ENCODE data around the gene PCYT2. TPM values are rescaled to one million over a fixed set of nuclear protein-coding genes. Genes with fewer than 3 reads are reported as not detected.

PCYT2 gene
- total RNA-seq, 1 experiment from 2014 or later: 51.5 TPM

DNA sequence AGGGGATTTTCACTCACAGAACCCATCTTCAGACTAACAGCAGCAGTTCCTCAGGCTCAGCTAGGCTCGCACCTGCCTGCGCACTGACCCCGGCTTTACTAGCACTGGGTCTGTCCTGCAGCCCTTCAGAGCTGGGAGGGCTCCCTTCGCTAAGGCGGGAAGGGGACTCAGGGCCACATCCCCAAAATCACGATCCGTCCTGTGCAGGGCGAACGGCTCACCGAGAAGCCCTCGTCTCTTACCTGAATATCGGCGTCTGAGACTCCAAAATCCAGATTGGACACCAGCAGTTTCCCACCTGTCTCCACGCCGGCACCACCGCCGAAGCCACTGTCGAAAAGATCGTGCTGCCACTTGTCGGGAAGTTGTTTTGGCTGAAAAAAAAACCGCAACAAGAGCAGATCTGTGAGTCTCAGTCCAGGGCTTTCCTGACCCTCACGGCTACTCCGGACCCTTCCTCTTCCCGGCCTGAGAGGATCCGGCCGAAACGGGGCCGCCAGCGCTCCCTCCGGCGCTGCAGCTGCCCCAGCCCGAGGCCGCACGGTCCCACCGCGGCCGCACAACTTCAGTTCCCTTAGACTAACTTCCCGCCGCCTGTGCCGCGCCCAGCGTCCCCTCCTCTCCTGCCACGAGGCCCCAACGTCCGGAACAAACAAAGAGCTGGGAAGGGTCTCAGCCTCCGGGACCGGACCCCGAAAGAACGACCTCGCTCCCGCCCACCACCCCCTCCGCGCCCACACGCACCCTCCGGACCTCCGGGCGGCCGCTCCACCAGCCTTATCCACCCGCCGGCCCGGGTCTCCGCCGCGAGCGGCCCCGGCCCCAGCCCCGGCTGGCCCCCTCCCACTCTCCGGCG, 20.5 kb downstream of the PCYT2 start (continued):
- TF ChIP-seq, protein P1, sequence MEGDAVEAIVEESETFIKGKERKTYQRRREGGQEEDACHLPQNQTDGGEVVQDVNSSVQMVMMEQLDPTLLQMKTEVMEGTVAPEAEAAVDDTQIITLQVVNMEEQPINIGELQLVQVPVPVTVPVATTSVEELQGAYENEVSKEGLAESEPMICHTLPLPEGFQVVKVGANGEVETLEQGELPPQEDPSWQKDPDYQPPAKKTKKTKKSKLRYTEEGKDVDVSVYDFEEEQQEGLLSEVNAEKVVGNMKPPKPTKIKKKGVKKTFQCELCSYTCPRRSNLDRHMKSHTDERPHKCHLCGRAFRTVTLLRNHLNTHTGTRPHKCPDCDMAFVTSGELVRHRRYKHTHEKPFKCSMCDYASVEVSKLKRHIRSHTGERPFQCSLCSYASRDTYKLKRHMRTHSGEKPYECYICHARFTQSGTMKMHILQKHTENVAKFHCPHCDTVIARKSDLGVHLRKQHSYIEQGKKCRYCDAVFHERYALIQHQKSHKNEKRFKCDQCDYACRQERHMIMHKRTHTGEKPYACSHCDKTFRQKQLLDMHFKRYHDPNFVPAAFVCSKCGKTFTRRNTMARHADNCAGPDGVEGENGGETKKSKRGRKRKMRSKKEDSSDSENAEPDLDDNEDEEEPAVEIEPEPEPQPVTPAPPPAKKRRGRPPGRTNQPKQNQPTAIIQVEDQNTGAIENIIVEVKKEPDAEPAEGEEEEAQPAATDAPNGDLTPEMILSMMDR (IDR thresholded peaks at IDR 0.05 in 2 of 3, conservative IDR thresholded peaks at IDR 0.05 in 1 of 3; ENCODE audit: borderline replicate concordance in 1 of 3, insufficient read depth in 1 of 3, low read depth in 2 of 3, low read length in 2 of 3): no peak
- no peak for TF ChIP-seq JUND (IDR thresholded peaks at IDR 0.05)

DNA sequence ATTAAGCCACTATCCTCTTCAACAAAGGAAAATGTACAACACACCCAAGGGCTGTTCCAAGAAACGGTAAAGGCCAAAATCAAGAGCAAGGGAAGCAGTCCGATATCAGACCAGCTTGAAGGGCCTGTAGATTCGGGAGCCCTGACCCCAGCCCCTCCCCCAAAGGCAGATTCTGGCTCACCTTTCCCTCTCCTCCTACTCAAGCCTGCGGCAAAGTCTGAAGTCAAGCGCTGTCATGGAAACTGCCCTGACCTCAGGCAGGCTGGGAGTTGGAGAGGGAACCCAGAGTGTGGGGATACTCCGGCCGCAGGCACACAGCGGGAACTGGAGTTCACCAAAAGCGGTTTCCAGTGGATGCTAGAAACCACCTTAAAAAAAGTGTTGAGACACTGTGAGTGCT, 21.6 kb downstream of the PCYT2 start:
- peak overlapping the region; percentile 97 for H3K27ac ChIP-seq (ENCODE audit: low read depth, low read length)
- POLR2A ChIA-PET: no interaction called here
- no peak for DNase-seq (ENCODE audit: low read depth, low spot score)
- no peaks in the 10 kb centered on the region for H3K27me3 ChIP-seq (ENCODE audit: insufficient read depth, low read length)
- TF ChIP-seq YY1 (IDR thresholded peaks at IDR 0.05; ENCODE audit: extremely low read depth, insufficient replicate concordance, low read depth, low read length): no peak
- TF ChIP-seq, protein P2, sequence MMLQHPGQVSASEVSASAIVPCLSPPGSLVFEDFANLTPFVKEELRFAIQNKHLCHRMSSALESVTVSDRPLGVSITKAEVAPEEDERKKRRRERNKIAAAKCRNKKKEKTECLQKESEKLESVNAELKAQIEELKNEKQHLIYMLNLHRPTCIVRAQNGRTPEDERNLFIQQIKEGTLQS (IDR thresholded peaks at IDR 0.05): no peak
- TF ChIP-seq FOSL1 (IDR thresholded peaks at IDR 0.05; ENCODE audit: low read depth): no peak
- TF ChIP-seq POLR2A (IDR thresholded peaks at IDR 0.05; ENCODE audit: borderline replicate concordance, extremely low read depth, insufficient read depth, insufficient read length): no peak
- TF ChIP-seq JUND (IDR thresholded peaks at IDR 0.05): no peak
- TF ChIP-seq ELF1 (IDR thresholded peaks at IDR 0.05; ENCODE audit: borderline replicate concordance, low read depth): no peak
- no peak for TF ChIP-seq EZH2 (IDR thresholded peaks at IDR 0.05)
- TF ChIP-seq SIN3A (IDR thresholded peaks at IDR 0.05; ENCODE audit: low read depth): no peak
- TF ChIP-seq RAD21 (IDR thresholded peaks at IDR 0.05; ENCODE audit: low read depth): no peak
- no peak for TF ChIP-seq SP1 (IDR thresholded peaks at IDR 0.05; ENCODE audit: low read depth)
- no peak for TF ChIP-seq CBX3 (IDR thresholded peaks at IDR 0.05; ENCODE audit: low read depth)
- TF ChIP-seq, protein P1 (IDR thresholded peaks at IDR 0.05 in 2 of 3, conservative IDR thresholded peaks at IDR 0.05 in 1 of 3; ENCODE audit: borderline replicate concordance in 1 of 3, insufficient read depth in 1 of 3, low read depth in 2 of 3, low read length in 2 of 3): no peak
- TF ChIP-seq, protein P3, sequence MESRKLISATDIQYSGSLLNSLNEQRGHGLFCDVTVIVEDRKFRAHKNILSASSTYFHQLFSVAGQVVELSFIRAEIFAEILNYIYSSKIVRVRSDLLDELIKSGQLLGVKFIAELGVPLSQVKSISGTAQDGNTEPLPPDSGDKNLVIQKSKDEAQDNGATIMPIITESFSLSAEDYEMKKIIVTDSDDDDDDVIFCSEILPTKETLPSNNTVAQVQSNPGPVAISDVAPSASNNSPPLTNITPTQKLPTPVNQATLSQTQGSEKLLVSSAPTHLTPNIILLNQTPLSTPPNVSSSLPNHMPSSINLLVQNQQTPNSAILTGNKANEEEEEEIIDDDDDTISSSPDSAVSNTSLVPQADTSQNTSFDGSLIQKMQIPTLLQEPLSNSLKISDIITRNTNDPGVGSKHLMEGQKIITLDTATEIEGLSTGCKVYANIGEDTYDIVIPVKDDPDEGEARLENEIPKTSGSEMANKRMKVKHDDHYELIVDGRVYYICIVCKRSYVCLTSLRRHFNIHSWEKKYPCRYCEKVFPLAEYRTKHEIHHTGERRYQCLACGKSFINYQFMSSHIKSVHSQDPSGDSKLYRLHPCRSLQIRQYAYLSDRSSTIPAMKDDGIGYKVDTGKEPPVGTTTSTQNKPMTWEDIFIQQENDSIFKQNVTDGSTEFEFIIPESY (IDR thresholded peaks at IDR 0.05; ENCODE audit: extremely low read depth, insufficient replicate concordance, low read length): no peak
- peaks cover 15 to 34% of the 10 kb centered on the region in 2 experiments for H3K4me1 ChIP-seq (ENCODE audit: control insufficient read depth in 1 of 2, insufficient read depth in 2 of 2, low read length in 2 of 2)
- CTCF ChIA-PET: no interaction called here
- peaks cover 91% of the 10 kb centered on the region for H3K79me2 ChIP-seq (ENCODE audit: insufficient read depth, low read length)
- peak overlapping the region; percentile 95 to 98 for H3K4me3 ChIP-seq (replicated peaks in 1 of 2; ENCODE audit: low read depth in 1 of 2, low read length in 2 of 2)
- no TSS peak for BruUV-seq (replicated peaks)
- H3K9me3 ChIP-seq (ENCODE audit: control insufficient read depth in 1 of 2, insufficient read depth in 1 of 2, low read depth in 1 of 2, low read length in 2 of 2): no peaks in the 10 kb centered on the region
- RAD21 ChIA-PET (ENCODE audit: low non-redundant PET in 1 of 2, low total read pairs in 2 of 2, uncharacterized antibody in 2 of 2, unreplicated experiment in 2 of 2): no interaction called here
- H2AFZ ChIP-seq (ENCODE audit: low read depth, low read length, poor library complexity, severe bottlenecking): no peak overlapping the region
- peak overlapping the region; percentile 95 for H3K9ac ChIP-seq (ENCODE audit: low read length)
- H4K20me1 ChIP-seq (ENCODE audit: insufficient read depth): peaks cover 7% of the 10 kb centered on the region; the same call in 1 of the 2 replicates
- ATAC-seq: no peak
- H3K36me3 ChIP-seq (ENCODE audit: control insufficient read depth in 1 of 2, insufficient read depth in 2 of 2, low read length in 2 of 2): peaks cover 43 to 65% of the 10 kb centered on the region in 2 experiments
- intact Hi-C loops (cut with micrococcal nuclease): no loop called here
- H3K9me2 ChIP-seq (ENCODE audit: insufficient read depth): no peaks in the 10 kb centered on the region
- peak overlapping the region; percentile 92 for H3K4me2 ChIP-seq (ENCODE audit: low read length)
